Measurements from ENCODE around the gene LSM3.
A peak's percentile ranks its signal among the peaks of the same experiment; 100 is the strongest.

- TF ChIP-seq CTCF (IDR thresholded peaks at IDR 0.05), result peak in 2 of 5 experiments; percentile 26 to 32
- no peak for TF ChIP-seq POLR2A (IDR thresholded peaks at IDR 0.05)
Measured at GRCh38 chr3:14216257-14217048, 37.8 kb downstream of the LSM3 start.
